ENCODE measurements around the gene LMF1. TPM values are rescaled to one million over a fixed set of nuclear protein-coding genes. Genes with fewer than 3 reads are reported as not detected.

The LMF1 gene
- total RNA-seq, 1 donor from 2014 or later = 26.9 TPM

DNA sequence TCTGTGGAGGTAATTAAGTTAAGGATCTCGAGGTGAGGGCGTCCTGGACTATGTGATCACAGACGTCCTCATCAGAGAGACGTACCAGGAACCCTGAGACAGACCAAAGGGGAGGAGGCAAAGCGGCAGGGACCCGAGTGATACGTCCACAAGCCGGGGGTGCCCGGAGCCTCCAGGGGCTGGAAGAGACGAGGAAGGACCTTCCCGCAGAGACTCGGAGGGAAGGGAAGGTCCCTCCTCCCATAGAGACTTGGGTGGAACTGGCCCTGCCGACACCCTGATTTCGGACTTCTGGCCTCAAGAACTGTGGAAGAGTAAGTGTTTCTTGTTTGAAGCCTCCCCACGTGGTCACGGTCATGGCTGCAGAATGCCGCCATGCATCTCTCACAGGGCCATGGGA is 30.8 kb downstream of the LMF1 start:
- TF ChIP-seq CTCF (IDR thresholded peaks at IDR 0.05) = no peak
- Histone ChIP-seq H3K36me3 (peaks cover 3 to 22% of the 10 kb centered on the region in 2 donors), H3K4me3 (no peak overlapping the region), H3K9me3 (peaks cover 0 to 6% of the 10 kb centered on the region in 2 donors), H3K4me1 (no peaks in the 10 kb centered on the region), H3K27ac (no peak overlapping the region), H3K27me3 (no peaks in the 10 kb centered on the region)
- intact Hi-C loops (cut with DNase I) = no loop called here
- DNase-seq (ENCODE audit: low spot score in 2 of 2) = no peak

DNA sequence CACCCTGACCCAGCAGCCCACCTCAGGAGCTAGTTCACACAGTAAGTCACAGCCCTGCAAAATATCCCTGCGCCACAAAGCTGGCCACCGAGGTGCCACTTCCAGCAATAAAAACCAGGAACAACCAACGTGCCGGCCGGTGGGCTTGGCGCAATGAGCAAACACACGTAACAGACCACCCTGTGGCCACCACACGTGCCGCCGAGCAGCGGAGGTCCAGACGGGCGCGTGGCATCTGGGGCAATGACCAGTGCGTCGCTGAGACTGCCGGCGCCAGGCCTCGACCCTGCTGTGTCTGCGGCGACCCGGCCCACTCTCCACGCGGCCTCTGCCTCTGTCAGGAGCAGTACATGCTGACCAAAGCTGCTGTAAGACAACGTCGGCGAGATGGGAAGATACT is 31.5 kb downstream of the LMF1 start:
- intact Hi-C loops (cut with DNase I) = no loop called here
- Histone ChIP-seq H3K27ac (no peak overlapping the region), H3K9me3 (peaks cover 0 to 6% of the 10 kb centered on the region in 2 donors), H3K4me1 (no peaks in the 10 kb centered on the region), H3K4me3 (no peak overlapping the region), H3K27me3 (no peaks in the 10 kb centered on the region), H3K36me3 (peaks cover 1 to 22% of the 10 kb centered on the region in 2 donors)
- no peak for TF ChIP-seq CTCF (IDR thresholded peaks at IDR 0.05)
- no peak for DNase-seq (ENCODE audit: low spot score in 2 of 2)

DNA sequence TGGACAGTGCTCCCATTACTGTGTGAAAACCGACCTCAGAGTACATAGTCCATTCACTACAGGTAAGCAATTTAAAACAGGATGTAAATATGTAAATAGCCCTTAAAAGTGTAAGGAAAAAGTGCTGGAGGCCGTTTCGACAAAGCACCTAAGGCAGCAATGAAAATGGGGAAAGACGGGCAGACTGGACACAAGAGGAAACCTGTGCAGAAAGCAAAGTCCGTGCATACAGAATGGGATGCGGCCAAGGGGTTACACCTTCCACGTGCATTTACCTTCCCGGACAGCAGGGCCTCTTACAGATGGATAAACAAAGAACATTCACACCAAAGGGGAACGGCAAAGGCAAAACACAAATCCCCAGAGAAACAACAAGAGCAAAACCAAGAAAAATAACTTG is 32.0 kb downstream of the LMF1 start:
- peaks cover 0 to 26% of the 10 kb centered on the region in 2 donors for H3K36me3 ChIP-seq
- intact Hi-C loops (cut with DNase I) = no loop called here
- TF ChIP-seq CTCF (IDR thresholded peaks at IDR 0.05) = no peak

GRCh38 chr16:938136-938535 is 32.6 kb downstream of the LMF1 start:
- no peak overlapping the region for H3K4me3 ChIP-seq
- intact Hi-C loops (cut with DNase I) = no loop called here
- DNase-seq (ENCODE audit: low spot score in 2 of 2) = no peak

More for the DNA sequence above, 32.0 kb downstream of the LMF1 start:
- no peaks in the 10 kb centered on the region for H3K4me1 ChIP-seq
- no peak overlapping the region for H3K4me3 ChIP-seq
- DNase-seq (ENCODE audit: low spot score in 2 of 2) = no peak
- no peaks in the 10 kb centered on the region for H3K27me3 ChIP-seq
- no peak overlapping the region for H3K27ac ChIP-seq
- H3K9me3 ChIP-seq = peaks cover 0 to 6% of the 10 kb centered on the region in 2 donors

GRCh38 chr16:937723-938122 is 33.1 kb downstream of the LMF1 start:
- intact Hi-C loops (cut with DNase I) = no loop called here
- no peak for TF ChIP-seq CTCF (IDR thresholded peaks at IDR 0.05)
- Histone ChIP-seq H3K4me1 (no peaks in the 10 kb centered on the region), H3K27ac (no peak overlapping the region), H3K4me3 (no peak overlapping the region), H3K27me3 (no peaks in the 10 kb centered on the region), H3K9me3 (peaks cover 0 to 6% of the 10 kb centered on the region in 2 donors), H3K36me3 (peaks cover 0 to 36% of the 10 kb centered on the region in 2 donors)
- DNase-seq (ENCODE audit: low spot score in 2 of 2) = no peak

More at GRCh38 chr16:938136-938535, 32.6 kb downstream of the LMF1 start:
- Histone ChIP-seq H3K27me3 (no peaks in the 10 kb centered on the region), H3K4me1 (no peaks in the 10 kb centered on the region), H3K27ac (no peak overlapping the region), H3K36me3 (peaks cover 0 to 32% of the 10 kb centered on the region in 2 donors), H3K9me3 (peaks cover 0 to 6% of the 10 kb centered on the region in 2 donors)
- TF ChIP-seq CTCF (IDR thresholded peaks at IDR 0.05) = no peak

- Histone ChIP-seq H3K27ac (no peak overlapping the region), H3K27me3 (no peaks in the 10 kb centered on the region), H3K4me3 (no peak overlapping the region), H3K36me3 (peaks cover 0 to 39% of the 10 kb centered on the region in 2 donors), H3K9me3 (peaks cover 0 to 6% of the 10 kb centered on the region in 2 donors), H3K4me1 (no peaks in the 10 kb centered on the region)
- DNase-seq (ENCODE audit: low spot score in 2 of 2) = no peak
- TF ChIP-seq CTCF (IDR thresholded peaks at IDR 0.05) = no peak
- intact Hi-C loops (cut with DNase I) = no loop called here
These were observed 33.5 kb downstream of the LMF1 start for GRCh38 chr16:937311-937710.

Data from ascending aorta (tissue), 2 donors.